Measurements from ENCODE around the gene DENND4A.

Gene DENND4A

GRCh38 chr15:65767895-65768294, 24.2 kb downstream of the DENND4A start:
- POLR2A ChIA-PET, result no interaction called here
- TF ChIP-seq ZNF664 (tag by site-specific recombination; IDR thresholded peaks at IDR 0.05) (no peak), PRDM10 (tag by site-specific recombination; IDR thresholded peaks at IDR 0.05) (no peak), ZNF184 (tag by site-specific recombination; IDR thresholded peaks at IDR 0.05) (0 out of 2 replicates have a peak, but pooled peaks have one; percentile 8)
- H3K4me3 ChIP-seq (ENCODE audit: low read depth, low read length), result no peak overlapping the region
- no peak overlapping the region for H3K27ac ChIP-seq (ENCODE audit: extremely low read depth, low read depth, low read length)
- CTCF ChIA-PET, result interaction anchor here (0.7 to 1.3 kb wide), 2 partner anchors 15 to 95 kb away, joined by 3 to 7 read pairs; no protein-coding TSS in a partner anchor
- peaks cover 31% of the 10 kb centered on the region for H3K4me1 ChIP-seq (ENCODE audit: control insufficient read depth, insufficient read depth, low read length)
- no peaks in the 10 kb centered on the region for H3K9me3 ChIP-seq (ENCODE audit: control insufficient read depth, insufficient read depth, low read depth, low read length)
- no peaks in the 10 kb centered on the region; a peak in 1 of 3 replicates for H3K36me3 ChIP-seq (ENCODE audit: control insufficient read depth in 2 of 2, insufficient read depth in 1 of 2, low read length in 2 of 2)

GRCh38 chr15:65767264-65767595, 24.9 kb downstream of the DENND4A start:
- H3K4me1 ChIP-seq (ENCODE audit: control insufficient read depth, insufficient read depth, low read length), result peaks cover 31% of the 10 kb centered on the region
- ChIA-PET POLR2A (no interaction called here), CTCF (interaction anchor here (0.7 to 1.3 kb wide), 4 partner anchors 15 to 96 kb away, joined by 3 to 7 read pairs (median 4); no protein-coding TSS in a partner anchor)
- H3K4me3 ChIP-seq (ENCODE audit: low read depth, low read length), result no peak overlapping the region
- H3K36me3 ChIP-seq (ENCODE audit: control insufficient read depth in 2 of 2, insufficient read depth in 1 of 2, low read length in 2 of 2), result no peaks in the 10 kb centered on the region; a peak in 1 of 3 replicates
- H3K27ac ChIP-seq (ENCODE audit: extremely low read depth, low read depth, low read length), result peak overlapping the region; percentile 53; the same call in 1 of the 2 replicates
- H3K9me3 ChIP-seq (ENCODE audit: control insufficient read depth, insufficient read depth, low read depth, low read length), result no peaks in the 10 kb centered on the region
- TF ChIP-seq ZNF214 (tag by site-specific recombination; IDR thresholded peaks at IDR 0.05; ENCODE audit: borderline replicate concordance), result no peak
- no peak for TF ChIP-seq ZNF658 (tag by site-specific recombination; IDR thresholded peaks at IDR 0.05)
- no peak for TF ChIP-seq ZNF280C (tag by site-specific recombination; IDR thresholded peaks at IDR 0.05)
- peak; percentile 22 for TF ChIP-seq WT1 (tag by site-specific recombination; IDR thresholded peaks at IDR 0.05)
- TF ChIP-seq ZNF146 (tag by site-specific recombination; IDR thresholded peaks at IDR 0.05), result no peak
- no peak for TF ChIP-seq ZSCAN4 (tag by site-specific recombination; IDR thresholded peaks at IDR 0.05)
- 0 out of 2 replicates have a peak, but pooled peaks have one; percentile 2 for TF ChIP-seq PRDM6 (tag by site-specific recombination; IDR thresholded peaks at IDR 0.05)
- TF ChIP-seq ZNF157 (tag by site-specific recombination; IDR thresholded peaks at IDR 0.05), result no peak
- peak; percentile 44; the same call in 1 of the 2 replicates for TF ChIP-seq ZNF501 (tag by site-specific recombination; IDR thresholded peaks at IDR 0.05)
- TF ChIP-seq BCL6B (tag by site-specific recombination; IDR thresholded peaks at IDR 0.05), result no peak
- no peak for TF ChIP-seq ZNF791 (tag by site-specific recombination; IDR thresholded peaks at IDR 0.05)
- TF ChIP-seq ZNF664 (tag by site-specific recombination; IDR thresholded peaks at IDR 0.05), result peak; percentile 67
- no peak for TF ChIP-seq REPIN1 (tag by site-specific recombination; IDR thresholded peaks at IDR 0.05; ENCODE audit: low read depth)
- TF ChIP-seq ZBTB26 (tag by site-specific recombination; optimal IDR thresholded peaks at IDR 0.05), result no peak
- TF ChIP-seq PRDM10 (tag by site-specific recombination; IDR thresholded peaks at IDR 0.05), result no peak; the same call in 1 of the 2 replicates
- no peak for TF ChIP-seq ZNF626 (tag by site-specific recombination; IDR thresholded peaks at IDR 0.05)
- TF ChIP-seq ZNF221 (tag by site-specific recombination; IDR thresholded peaks at IDR 0.05; ENCODE audit: borderline replicate concordance), result no peak

Measured in HEK293 (cell line).